Breast epithelium (tissue), 3 donors: Measurements from ENCODE around the gene SPACA5.

ENCODE experiments used
- POLR2A ChIP-seq: fragments of 450-650 bp; IDR thresholded peaks from one replicate; pipeline ENCODE4 v1.6.1; 2016; ENCODE audit warnings: antibody characterized with exemption, mild to moderate bottlenecking, moderate library complexity
- POLR2AphosphoS5 ChIP-seq, 3 donors: sonication (generic); formaldehyde crosslinking; IDR thresholded peaks; one replicate each; pipeline ENCODE4 v1.6.1; 2017; ENCODE audit warnings: antibody characterized with exemption in 3 of 3

DNA sequence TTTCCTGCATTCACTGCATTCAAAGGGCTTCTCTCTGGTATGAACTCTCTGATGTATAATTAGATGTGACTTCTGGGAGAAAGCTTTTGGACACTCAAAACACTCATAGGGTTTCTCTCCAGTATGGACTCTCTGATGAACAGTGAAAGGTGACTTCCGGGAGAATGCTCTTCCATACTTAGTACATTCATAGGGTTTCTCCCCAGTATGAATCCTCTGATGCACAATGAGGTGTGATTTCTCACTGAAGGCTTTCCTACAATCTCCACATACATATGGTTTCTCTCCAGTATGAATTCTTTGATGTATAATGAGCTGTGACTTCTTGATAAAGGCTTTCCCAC is 52.5 kb downstream of the SPACA5 start:
- no peak for TF ChIP-seq POLR2A
- no peak for TF ChIP-seq POLR2AphosphoS5 (IDR thresholded peaks at IDR 0.05)
